Measurements from ENCODE around the gene IQGAP3.
"Not testable (repeated sequence)": the region's sequence is repeated elsewhere in the genome, so short reads cannot be mapped to it uniquely, and the experiment has no call there.

Gene IQGAP3

GRCh38 chr1:156566436-156566835 is 5.9 kb downstream of the IQGAP3 start:
- no peak for DNase-seq

DNA sequence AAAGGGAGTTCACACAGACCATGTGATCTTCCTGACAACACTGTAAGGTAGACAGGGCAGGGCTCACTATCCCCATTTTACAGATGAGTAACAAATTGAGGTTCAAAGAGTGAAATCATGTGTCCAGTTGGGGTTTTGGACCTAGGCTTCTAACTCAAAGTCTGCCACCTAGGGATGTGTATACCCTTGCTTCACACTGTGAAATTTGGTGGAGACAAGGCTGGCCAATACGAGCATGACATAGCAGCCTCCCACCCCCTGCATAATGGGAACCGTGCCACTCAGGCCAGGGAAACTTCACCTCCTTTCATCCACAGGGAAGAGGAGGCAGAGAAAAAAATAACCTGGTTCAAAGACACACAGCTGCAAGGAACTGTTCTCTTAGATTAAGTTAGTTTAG is 6.8 kb downstream of the IQGAP3 start:
- no peak for DNase-seq

DNA sequence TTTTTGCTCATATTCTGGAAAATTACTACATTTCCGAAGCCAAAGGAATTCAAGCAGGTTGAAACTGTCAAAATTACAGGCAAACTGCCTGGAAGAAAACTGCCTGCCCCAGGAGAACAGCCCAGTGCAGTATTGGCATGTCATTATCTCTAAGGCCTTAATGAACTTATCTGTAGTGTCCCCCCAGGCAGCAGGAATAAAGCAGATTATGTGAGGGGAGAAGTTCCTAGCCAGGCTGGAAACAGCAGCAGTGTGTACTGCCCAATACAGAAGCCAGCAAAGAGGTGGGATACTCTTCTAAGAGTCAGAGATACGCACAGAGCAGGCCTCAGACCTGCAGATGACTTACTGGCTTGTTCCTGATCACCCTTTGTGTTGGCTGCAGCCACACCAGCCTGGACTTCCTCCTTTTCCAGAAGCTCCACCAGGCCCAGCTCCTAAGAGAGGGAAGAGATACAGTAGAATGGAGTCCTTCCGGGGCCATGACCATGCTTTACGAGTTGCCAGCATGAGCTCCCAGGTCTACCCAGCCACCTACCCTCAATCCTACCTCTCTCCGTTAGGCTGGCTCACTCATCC is 11.7 kb downstream of the IQGAP3 start:
- DNase-seq = no peak

GRCh38 chr1:156559797-156560385 is 12.5 kb downstream of the IQGAP3 start:
- no peak for DNase-seq

DNA sequence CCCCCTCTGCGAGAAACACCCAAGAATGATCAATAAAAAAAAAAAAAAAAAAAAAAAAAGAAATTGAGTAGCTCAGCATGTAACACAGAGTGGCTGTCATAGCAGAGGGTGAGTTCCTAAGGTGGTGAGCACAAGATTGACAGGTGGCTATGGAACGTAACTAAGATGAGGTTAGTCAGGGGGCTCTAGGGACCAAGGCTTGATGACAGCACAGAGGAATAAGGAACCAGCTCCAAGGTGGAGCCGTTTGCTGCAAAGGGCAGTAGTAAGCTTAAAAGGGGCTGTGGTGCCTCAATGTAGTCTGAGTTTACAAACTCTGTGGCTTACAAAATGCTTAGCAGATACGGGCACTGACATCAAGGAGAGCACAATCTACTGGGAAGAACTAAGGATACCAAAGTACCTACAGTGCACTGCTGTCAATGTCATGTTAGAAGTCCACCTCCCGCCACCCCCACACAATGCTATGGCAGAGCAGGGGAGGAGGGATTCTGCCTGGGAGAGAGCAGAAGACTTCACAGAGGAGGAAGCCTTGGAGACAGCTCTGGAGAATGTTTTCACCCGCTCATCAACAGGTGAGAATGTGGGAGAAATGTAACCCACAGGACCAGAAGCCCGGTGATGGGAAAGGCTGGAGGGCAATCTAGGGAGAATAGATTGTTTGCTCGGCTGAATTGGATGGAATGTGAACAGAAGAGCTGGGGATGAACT is 13.1 kb downstream of the IQGAP3 start:
- DNase-seq = no peak

- DNase-seq = no peak
Measured at GRCh38 chr1:156556354-156556753, 16.0 kb downstream of the IQGAP3 start.

DNA sequence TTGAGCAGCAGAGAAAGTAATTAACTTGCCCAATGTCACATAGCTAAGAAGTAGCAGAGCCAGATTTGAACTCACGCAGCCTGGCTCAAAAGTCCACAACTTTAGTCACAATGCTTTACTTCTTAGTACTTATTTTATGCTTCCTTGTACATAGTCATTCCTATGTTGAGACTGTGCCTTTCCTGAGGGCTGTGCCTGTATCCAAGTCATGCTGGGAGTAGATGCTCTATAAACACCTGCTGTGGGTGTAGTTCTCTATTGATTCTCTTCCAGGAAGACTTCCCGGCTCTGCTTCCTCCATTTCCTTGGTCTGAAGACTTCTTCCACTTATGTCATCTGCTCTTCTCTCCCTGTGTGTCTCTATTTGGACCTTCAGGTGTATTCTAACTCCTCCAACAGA is 16.6 kb downstream of the IQGAP3 start:
- DNase-seq = no peak

GRCh38 chr1:156554971-156555370 is 17.4 kb downstream of the IQGAP3 start:
- DNase-seq = no peak

DNA sequence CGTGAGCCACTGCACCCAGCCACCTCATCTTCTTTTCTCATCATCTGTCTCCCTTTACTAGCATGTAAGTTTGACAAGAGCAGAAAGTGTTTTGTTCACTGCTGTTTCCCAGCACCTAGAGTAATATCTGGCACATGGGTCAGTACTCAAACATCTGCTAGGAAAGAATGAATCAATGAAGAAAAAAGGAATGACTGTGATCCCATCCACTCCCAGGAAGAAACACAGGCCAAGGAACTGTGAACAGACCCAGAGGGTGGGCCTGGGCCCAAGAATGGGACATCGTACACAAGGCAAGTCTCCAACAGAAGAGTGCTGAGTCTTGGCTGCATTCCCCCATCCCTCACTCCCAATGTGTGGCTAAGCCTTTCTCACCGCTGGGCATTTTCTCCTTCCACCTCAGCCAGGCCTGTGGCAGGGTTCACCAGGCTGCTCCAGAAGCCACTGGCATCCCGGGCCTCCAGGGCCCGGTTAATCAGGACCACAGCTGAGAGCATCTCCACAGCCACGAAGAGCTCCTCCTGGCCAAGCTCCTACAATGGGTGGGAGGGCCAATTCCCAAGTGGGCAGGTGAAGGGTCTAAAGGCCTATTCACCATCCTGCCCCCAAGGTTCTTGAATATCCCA is 18.4 kb downstream of the IQGAP3 start:
- DNase-seq = no peak

GRCh38 chr1:156552937-156553336 is 19.4 kb downstream of the IQGAP3 start:
- DNase-seq = not testable (repeated sequence)

DNA sequence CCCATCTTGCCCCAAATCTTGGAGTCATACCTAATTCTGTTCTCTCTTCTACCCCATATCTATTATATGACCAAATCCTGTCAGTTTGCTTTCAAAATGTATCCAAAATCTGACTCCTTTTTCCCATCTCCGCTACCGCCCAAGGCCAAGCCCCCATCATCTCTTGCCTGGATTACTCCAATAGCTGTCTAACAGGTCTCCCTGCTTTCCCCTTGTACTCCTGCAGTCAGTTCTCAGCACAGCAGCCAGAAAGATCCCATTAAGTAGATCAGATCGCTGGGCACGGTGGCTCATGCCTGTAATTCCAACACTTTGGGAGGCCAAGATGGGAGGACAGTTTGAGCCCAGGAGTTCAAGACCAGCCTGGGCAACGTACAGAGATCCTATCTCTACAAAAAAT is 19.8 kb downstream of the IQGAP3 start:
- DNase-seq = no peak

DNA sequence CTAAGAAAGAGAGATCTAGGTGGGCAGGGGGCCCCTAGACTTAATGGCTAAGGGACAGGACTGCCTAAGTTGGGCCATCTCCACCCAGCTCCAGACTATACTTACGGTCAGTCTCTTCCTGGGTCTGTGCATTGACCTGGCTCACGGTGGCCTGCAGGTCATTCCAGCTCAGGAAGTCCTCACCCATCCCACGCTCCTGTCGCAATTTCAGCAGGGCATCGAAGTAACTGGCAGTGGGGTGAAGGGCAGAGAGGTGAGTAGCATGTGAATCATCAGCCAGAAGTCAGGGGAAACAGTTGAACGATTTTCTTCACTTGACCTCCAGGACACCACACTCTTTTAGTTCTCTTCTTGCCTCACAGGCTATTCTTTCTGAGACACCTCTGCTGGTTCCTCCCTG is 20.5 kb downstream of the IQGAP3 start:
- DNase-seq = no peak

- DNase-seq = no peak
Measured at GRCh38 chr1:156551066-156551643, 21.2 kb downstream of the IQGAP3 start.

DNA sequence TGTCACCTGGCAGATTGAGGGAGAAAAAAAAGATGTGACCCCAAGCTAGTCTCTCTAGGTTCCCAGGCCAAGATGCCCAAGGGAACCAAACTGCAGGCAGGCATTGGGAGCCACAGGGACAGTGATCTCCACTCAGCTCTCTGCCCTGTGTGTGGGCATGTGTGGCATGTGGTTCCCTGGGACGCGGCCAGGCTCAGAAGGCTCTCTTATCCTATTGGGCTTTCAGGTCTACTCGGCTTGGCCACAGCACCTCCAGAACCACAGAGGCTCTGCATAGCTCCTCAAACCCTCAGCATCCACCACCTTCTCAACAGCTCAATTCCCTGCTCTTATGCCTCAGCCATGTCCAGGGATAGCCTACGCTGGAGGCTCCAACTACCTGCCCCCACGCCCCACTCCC is 22.0 kb downstream of the IQGAP3 start:
- DNase-seq = no peak

DNA sequence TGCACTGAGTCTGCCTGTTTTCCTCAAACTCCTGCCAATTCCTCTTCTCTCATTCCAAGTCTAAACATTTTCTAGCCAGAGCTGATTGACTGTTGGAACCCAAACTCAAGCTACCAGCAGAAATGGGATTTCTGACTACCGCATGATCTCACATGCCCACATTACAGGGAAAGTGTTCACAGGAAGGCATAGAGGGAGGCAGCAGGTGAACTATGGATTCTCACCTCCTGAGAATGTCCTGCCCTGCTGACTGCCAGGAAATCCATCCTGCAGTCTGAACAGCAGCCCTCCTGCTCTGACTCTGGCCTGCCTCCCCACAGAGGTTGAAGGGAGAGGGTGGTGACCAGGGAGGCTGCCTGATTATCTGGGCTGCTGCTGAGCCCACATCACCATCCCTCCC is 22.5 kb downstream of the IQGAP3 start:
- DNase-seq = no peak

- no peak for DNase-seq
Measured at GRCh38 chr1:156549390-156549789, 23.0 kb downstream of the IQGAP3 start.

- DNase-seq = no peak
Measured at GRCh38 chr1:156547982-156548381, 24.4 kb downstream of the IQGAP3 start.

DNA sequence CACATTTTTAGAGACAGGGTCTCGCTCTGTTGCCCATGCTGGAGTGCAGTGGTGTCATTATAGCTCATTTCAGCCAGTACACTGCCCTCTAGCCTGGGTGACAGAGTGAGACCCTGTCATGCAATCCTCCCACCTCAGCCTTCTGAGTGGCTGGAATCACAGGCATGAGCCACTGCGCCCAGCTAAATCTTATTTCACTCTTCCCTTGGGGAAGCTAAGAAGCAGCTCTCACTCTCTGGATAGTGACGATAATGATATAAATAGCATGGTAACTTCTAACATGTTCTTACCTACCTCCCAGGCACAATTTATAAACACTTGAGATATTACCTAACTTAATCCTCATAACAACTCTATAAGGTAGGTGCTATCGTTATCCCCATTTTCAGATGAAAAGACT is 24.9 kb downstream of the IQGAP3 start:
- DNase-seq = no peak

DNA sequence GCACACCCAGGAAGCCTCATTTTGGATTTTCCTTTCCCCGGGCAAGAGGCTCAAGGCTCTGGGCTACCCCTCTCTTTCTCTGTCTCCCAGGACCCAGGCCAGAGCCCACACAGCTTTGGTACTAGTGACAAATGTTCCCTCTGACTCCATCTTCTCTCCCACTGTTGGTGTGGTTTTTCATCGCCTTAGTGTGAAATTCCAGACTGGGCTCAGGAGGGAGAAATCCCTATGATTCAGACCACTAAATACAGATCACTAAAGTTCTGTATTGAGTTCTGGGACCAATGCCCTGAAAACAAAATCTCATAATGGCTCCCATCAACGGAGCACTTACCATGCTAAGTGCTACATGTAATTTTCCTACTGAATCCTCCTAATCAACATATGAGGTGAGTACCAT is 26.1 kb downstream of the IQGAP3 start:
- DNase-seq = no peak

DNA sequence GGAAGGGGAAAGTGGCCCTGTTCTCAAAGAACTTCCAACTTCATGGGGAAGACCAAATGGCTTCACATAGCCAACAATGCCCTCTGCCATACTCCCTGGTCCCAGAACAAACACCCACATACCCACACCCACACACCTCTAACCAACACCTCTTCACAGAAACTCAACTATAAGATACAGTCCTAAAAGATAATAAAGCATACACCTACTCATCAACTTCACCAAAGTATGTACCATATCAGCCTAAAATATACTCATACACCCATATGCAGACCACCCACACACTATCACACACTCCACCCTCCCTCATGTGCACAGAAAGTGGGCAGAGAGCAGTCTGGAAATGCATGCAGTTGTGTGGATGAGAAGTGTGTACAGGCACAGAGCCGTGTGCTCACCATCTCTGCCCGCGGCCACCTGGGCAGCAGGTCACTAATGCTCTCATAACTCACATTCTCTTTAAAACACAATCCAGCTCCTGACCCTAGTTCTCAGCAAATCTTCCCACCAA is 27.7 kb downstream of the IQGAP3 start:
- no peak for DNase-seq

DNA sequence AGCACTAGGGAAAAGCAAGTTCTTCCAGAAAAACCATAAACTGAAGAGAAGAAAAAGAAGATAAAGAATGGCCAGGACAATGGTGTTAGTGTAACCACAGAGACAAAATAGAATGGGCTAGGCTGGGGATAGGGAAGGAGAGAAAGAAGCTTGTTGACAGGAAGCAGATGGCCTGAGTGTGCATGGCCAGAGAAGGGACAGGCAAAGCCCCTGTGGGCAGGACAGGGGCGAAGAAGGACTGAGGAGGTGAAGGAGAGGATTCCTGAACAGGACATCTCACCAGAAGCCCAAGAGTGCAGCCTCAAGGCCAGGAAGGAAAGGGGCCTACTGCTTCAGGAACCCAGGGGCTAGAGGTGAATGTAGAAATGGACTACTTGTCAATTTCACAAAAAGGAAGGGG is 29.3 kb downstream of the IQGAP3 start:
- no peak for DNase-seq

- DNase-seq = no peak
Measured at GRCh38 chr1:156540955-156541354, 31.4 kb downstream of the IQGAP3 start.

- DNase-seq = no peak
Measured at GRCh38 chr1:156539818-156540355, 32.5 kb downstream of the IQGAP3 start.
